T-helper 2 cell (primary cell): ENCODE data around the gene AGPAT1.
"Not testable (repeated sequence)": the region's sequence is repeated elsewhere in the genome, so short reads cannot be mapped to it uniquely, and the experiment has no call there.

ENCODE experiments used
- DNase-seq, 5 experiments: peaks; one replicate each; pipeline versions ENCODE4 v3.0.0 to v3.0.0-alpha.2; 2012 to 2022

Gene AGPAT1

GRCh38 chr6:32148289-32149091 lies 27.4 kb downstream of the AGPAT1 start:
- peak; percentile 45 to 68 (median 53) for DNase-seq

- no peak for DNase-seq
Measured at GRCh38 chr6:32147401-32148132, 28.3 kb downstream of the AGPAT1 start.

GRCh38 chr6:32146687-32147086 lies 29.2 kb downstream of the AGPAT1 start:
- no peak for DNase-seq

GRCh38 chr6:32146287-32146686 lies 29.6 kb downstream of the AGPAT1 start:
- no peak for DNase-seq

GRCh38 chr6:32144238-32144637 lies 31.6 kb downstream of the AGPAT1 start:
- DNase-seq: not testable (repeated sequence)

- no peak for DNase-seq
Measured at GRCh38 chr6:32140420-32141046, 35.4 kb downstream of the AGPAT1 start.

GRCh38 chr6:32139590-32139989 lies 36.3 kb downstream of the AGPAT1 start:
- no peak for DNase-seq

- DNase-seq: no peak
Measured at GRCh38 chr6:32137454-32137853, 38.4 kb downstream of the AGPAT1 start.

GRCh38 chr6:32133786-32134185 lies 42.1 kb downstream of the AGPAT1 start:
- DNase-seq: no peak

- DNase-seq: no peak
Measured at GRCh38 chr6:32132110-32132509, 43.8 kb downstream of the AGPAT1 start.

GRCh38 chr6:32131439-32131948 lies 44.4 kb downstream of the AGPAT1 start:
- no peak for DNase-seq

GRCh38 chr6:32129297-32130088 lies 46.4 kb downstream of the AGPAT1 start:
- no peak for DNase-seq

- DNase-seq: no peak
Measured at GRCh38 chr6:32128751-32129296, 47.1 kb downstream of the AGPAT1 start.

- DNase-seq: peak; percentile 86 to 100 (median 97)
Measured at GRCh38 chr6:32127717-32128592, 47.9 kb downstream of the AGPAT1 start, which contains the start of gene ATF6B. Gene ATF6B (minus strand): TSS chr6:32128246. CDS start chr6:32128207, 39 bp downstream.

- DNase-seq: no peak
Measured at GRCh38 chr6:32127409-32127716, 48.5 kb downstream of the AGPAT1 start.

GRCh38 chr6:32126880-32127279 lies 49.0 kb downstream of the AGPAT1 start:
- no peak for DNase-seq

- no peak for DNase-seq
Measured at GRCh38 chr6:32123681-32124080, 52.2 kb downstream of the AGPAT1 start.

- no peak for DNase-seq
Measured at GRCh38 chr6:32120573-32121059, 55.3 kb downstream of the AGPAT1 start.

- peak in 4 of 5 experiments; percentile 32 to 70 (median 54) for DNase-seq
Measured at GRCh38 chr6:32118782-32119628, 56.9 kb downstream of the AGPAT1 start.
